NCI-H1694 (cell line): ENCODE measurements around the gene EXOC3.
"Not testable (repeated sequence)": the region's sequence is repeated elsewhere in the genome, so short reads cannot be mapped to it uniquely, and the experiment has no call there.

Source experiments
- DNase-seq: peaks from one replicate; lab custom pipeline; 2025; lab: John Stamatoyannopoulos, UW

EXOC3 gene

GRCh38 chr5:407051-407450 is 35.9 kb upstream of the EXOC3 start:
- DNase-seq = no peak

- DNase-seq = no peak
Measured at GRCh38 chr5:407801-408268, 35.1 kb upstream of the EXOC3 start.

- DNase-seq = no peak
Measured at GRCh38 chr5:410911-411517, 32.0 kb upstream of the EXOC3 start.

GRCh38 chr5:411728-412127 is 31.2 kb upstream of the EXOC3 start:
- DNase-seq = no peak

- DNase-seq = not testable (repeated sequence)
Measured at GRCh38 chr5:414991-415927, 27.7 kb upstream of the EXOC3 start.

- no peak for DNase-seq
Measured at GRCh38 chr5:415928-416635, 26.9 kb upstream of the EXOC3 start.

- DNase-seq = no peak
Measured at GRCh38 chr5:416636-416960, 26.4 kb upstream of the EXOC3 start.

- no peak for DNase-seq
Measured at GRCh38 chr5:417301-418161, 25.4 kb upstream of the EXOC3 start.

- DNase-seq = no peak
Measured at GRCh38 chr5:418162-419121, 24.5 kb upstream of the EXOC3 start.

GRCh38 chr5:419970-420369 is 23.0 kb upstream of the EXOC3 start:
- no peak for DNase-seq

GRCh38 chr5:420632-421286 is 22.2 kb upstream of the EXOC3 start:
- DNase-seq = no peak

- no peak for DNase-seq
Measured at GRCh38 chr5:421287-421880, 21.6 kb upstream of the EXOC3 start.

- no peak for DNase-seq
Measured at GRCh38 chr5:421901-422300, 21.1 kb upstream of the EXOC3 start.

GRCh38 chr5:422323-423232 is 20.4 kb upstream of the EXOC3 start:
- DNase-seq = no peak

GRCh38 chr5:423233-423565 is 19.8 kb upstream of the EXOC3 start:
- no peak for DNase-seq

GRCh38 chr5:423626-424261 is 19.2 kb upstream of the EXOC3 start:
- DNase-seq = no peak

GRCh38 chr5:424301-425110 is 18.5 kb upstream of the EXOC3 start:
- no peak for DNase-seq
